SKM-1 treated with dmso at 0.1 percent for 144 hours (cell line): ENCODE results near the gene NFS1.

Experiments used
- DNase-seq: peaks from one replicate; lab custom pipeline; 2025; ENCODE audit not compliant: unreplicated experiment; lab: John Stamatoyannopoulos, UW

The NFS1 gene

DNA sequence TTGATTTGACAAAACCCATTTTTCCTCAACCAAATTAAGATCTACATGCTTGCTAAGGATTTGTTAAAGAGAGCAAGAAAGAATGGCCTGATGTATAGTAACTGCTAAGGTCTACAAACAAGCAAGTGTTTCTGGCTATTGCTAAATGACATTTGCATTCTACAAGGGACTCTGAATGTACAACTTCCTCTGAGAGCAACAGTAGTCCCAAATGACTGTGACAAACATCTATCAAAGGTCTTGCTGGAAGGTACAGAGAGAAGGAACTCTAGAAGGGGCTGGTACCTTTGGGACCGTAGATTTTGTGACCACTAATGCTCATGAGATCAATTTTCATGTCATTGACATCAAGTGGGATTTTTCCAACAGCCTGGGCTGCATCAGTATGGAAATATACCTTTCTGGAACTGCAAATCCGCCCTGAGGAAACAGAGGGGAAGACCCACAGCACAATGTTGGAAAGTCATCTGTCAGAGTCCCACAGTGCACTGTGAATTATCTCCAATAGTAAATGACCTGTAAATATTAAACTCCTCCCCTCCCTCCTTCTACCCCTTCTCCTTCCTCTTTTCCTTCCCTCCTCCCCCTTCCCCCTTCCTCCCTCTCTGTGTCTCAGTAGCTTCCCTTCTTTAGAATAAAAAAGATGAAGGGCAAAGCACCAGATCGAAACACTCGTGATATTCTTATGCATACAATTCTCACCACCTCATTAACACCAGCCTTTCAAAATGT is 18.5 kb downstream of the NFS1 start:
- peak; percentile 58 for DNase-seq

DNA sequence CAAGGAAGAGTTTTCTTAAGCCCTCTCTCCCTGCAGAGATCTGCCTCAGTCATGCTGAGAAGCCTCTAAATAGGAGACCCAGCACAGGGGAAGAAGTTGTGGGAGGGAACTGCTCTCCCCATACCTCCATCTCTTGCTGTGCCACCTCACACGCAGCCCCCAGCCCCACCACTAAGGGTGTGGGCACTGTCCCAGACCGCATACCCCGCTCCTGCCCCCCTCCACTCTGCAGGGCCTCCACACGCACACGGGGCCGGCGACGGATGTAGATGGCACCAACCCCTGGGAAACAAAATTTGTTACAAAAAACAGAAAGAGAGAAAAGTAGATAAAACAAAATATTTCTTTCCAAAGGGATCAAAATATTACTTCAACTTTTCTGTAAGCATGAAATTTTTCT is 24.2 kb downstream of the NFS1 start:
- DNase-seq = no peak

DNA sequence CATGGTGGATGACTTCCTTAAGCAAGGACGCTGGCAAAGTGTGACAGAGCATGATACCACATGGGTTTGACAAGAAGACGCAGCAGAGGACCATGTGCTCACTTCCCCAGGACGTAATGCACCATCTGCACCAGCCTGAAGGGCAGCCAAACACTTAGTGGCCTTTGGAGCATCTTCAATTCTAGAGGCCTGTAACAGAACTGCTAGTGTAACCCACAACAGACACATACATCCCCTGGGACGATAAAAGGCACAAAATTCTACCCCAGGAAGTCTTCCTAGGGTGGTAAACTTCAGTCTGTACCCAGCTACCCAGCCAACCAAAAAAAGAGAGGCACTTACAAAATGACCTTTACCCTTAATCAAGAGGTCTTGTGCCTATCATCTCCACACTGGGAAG is 25.3 kb downstream of the NFS1 start:
- DNase-seq = no peak

DNA sequence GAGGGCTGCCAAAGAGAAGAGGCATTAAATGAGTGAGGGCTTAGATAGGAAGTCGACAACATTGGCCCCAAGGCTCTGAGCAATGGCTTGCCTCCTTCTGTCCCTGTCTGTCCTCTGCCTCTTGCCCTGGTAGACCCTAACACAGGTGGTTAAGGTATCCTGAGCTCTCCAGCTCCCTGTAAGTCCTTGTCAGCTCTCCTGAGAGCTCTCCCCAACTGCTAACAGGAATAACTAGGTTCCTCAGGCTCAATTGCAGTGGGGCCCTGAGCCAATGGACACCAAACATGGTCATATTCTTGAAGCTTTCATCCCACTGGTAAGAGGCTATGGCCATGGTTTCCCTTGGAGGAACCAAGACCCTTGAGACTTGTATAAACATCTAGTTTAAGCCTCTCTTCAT is 29.5 kb downstream of the NFS1 start:
- no peak for DNase-seq

DNA sequence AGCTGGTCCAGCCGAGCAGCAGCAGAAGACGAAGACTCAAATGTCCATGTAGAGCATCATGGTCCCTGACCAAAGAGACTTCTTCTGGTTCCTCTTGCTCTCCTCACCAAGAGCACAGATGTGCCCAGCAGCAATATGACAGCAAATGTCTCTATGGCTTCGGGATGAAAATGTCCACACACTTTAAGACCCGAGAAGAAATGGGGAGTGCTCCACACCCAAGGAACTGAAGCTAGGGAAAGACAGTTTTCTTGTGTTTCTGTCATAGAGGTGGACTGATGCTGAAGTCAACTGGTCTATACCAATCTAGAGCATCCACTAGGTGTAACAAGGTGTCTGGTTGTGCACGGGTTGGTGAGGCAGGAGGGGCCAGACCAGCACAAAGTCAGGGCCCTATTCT is 29.9 kb downstream of the NFS1 start:
- DNase-seq = no peak

DNA sequence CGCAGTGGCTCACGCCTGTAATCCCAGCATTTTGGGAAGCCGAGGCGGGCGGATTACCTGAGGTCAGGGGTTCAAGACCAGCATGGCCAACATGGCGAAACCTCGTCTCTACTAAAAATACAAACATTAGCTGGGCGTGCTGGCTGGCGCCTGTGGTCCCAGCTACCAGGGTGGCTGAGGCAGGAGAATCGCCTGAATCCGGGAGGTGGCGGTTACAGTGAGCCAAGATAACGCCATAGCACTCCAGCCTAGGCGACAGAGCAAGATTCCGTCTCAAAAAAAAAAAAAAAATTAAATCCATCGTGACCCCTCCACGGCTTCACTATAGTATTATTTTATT is 33.2 kb downstream of the NFS1 start:
- no peak for DNase-seq

DNA sequence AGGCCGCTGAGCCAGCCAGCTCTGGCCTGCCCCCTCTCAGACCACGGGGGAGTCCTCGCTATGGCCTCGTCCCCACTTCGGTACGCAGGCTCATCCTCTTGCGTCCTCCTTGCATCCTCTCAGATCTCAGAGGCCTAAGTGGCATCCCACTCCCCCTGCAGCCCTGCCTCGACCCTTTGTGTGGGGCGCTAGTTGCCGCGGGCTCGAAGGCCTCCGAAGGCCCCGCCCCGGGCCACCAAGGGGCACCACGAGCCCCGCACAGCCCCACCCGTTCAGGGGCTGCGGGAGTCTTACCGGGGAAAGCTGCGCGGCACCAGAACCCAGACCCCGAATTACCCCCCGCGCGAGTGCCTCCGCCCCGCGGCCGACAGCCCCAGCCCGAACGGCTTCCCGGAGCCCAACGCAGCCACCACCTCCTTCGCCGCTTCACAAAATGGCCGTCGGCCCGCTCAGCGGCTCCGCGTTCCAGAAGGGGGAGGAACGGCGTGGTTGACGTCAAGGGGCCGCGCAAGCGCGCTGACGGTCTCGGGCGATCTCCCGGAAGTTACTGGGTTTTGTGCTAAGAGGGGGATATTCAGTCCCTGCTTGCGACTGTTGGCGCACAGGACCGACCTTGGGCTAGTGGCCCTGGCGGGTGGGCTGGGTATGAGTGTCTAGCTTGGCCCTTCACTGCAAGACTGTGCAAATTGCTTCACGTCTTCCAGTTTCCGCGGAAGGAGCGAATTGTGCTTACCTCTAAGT is 34.5 kb downstream of the NFS1 start, which contains the start of the genes CPNE1 and RBM12:
TSS of gene CPNE1 (minus strand) at position 435 of the 741 bp plus-strand sequence. CDS start 31,977 bp downstream, outside the sequence.
TSS of gene RBM12 (minus strand) at position 435 of the 741 bp plus-strand sequence. CDS start 9,578 bp downstream, outside the sequence.
- peak; percentile 91 for DNase-seq

DNA sequence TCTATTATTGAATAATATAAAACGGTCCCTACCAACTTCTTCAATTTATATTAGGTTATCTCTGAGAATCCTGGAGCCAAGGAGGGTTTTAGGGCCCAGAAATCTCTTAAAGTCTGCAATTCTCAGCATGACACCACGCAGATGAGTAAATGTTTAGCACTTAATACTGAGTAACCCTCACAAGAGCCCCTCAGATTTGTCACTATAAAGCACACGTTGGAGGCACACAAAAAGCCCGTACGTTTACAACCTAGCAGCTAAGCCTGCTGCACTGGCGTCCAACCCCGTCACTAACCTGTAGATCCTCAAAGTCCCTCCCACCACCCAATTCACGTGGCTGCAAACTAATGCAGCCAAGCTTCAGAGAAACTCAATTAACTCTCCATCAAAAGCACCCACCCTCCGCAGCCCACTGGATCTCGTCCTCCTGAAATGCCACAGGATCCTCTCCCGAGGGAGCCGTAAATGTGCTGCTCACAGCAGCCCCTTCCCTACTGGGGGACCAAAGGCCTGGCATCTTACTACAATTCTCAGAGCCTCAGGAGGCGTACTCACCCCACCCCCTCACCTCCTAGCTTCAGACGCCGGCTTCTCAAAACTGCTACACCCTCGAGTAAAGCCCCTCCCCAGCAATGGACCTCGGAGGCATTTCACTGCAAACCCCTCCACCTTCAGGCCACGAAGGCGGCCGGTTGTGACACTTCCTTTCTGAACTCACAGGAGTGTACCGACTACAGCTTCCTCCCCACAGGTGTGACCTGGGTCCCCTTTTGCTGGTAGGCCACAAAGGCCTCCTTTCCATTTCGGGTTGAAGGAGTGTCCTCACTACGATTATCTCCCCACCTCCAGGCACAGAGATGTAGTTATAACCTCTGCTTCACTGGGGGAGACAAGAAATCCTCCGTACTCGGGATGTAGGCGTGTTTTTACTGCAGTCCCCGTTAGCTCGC is 35.4 kb downstream of the NFS1 start:
- peak; percentile 10 for DNase-seq

DNA sequence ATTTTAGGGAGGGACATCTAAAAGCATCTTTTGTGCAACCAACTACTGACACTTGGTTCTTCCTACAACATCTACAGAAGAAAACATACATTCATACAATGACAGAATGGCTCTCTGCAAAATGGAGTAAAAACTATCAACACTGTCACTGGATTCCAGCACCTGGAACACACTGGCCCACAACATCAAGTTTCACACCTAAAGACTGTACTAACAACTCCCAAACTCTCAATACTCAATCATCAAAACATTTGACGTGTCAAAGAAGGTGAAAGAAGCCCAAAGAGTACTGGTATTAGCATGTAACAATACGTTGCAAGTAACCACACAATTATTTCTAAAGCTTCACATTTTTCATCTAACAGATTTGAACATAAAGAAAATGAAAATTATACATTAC is 36.6 kb downstream of the NFS1 start:
- DNase-seq = no peak

DNA sequence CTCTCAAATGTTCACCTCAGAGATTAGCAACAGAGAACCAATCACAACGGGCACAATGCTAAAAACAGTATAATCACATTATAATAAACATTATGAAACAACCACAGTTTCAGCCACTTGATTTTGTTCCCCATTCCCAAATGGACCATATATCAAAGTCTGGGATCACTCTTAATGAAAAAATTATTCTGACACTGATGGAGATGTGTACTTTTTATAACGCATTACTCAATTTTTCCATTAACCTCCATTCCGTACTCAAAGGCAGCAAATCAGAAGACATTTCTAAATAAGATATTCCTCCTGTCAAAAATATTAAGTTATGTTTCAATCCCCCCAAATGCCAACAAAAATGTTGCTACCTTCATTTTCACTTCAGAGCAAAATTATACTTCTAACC is 37.2 kb downstream of the NFS1 start:
- DNase-seq = no peak

DNA sequence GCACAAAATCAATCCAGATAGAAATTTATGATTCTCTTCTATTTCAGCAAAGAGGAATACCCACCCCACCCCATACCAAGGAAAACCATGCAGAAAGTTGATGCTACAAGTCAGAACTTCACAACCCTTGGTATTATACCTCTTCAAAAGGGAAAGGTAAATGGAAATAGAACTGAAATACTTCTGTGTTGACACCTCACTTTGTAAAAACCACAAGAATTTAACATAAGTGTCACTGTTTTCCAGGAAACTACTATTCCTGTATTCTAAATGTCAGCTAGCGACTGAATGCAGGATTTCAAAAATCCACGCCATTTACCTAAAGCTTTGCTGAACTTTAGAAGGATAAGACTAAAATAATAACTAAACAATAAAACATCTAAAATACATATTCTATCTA is 38.1 kb downstream of the NFS1 start:
- DNase-seq = no peak

DNA sequence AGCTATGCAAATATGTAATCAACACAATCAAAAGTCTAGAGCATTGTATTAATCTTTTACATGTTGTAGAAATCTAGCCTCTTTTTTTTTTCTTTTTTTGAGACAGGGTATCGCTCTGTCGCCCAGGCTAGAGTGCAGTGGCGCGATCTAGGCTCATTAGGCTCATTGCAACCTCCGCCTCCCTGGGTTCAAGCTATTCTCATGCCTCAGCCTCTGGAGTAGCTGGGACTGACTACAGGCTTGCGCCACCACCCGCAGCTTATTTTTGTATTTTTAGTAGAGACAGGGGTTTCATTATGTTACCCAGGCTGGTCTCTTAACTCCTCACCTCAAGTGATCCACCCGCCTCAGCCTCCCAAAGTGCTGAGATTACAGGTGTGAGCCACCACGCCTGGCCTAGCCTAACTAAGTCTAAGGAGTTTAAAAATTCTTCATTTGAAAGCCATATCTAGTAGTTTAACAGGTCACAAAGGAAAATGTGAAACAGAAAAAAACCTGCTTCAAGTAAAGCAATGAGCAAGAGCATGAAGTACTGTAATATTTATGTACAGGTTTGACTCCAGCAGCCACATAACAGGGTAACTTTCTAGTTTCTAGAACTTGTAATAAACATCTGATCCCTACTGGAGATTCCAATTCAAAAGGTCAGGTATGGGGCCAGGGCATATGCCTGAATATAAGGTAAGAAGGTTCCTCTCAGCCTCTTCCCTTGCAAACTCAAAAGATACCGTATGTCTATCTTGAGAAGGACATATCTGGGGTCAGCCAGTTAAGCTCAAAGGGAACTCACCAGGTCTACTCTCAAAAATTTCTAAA is 38.8 kb downstream of the NFS1 start:
- no peak for DNase-seq

DNA sequence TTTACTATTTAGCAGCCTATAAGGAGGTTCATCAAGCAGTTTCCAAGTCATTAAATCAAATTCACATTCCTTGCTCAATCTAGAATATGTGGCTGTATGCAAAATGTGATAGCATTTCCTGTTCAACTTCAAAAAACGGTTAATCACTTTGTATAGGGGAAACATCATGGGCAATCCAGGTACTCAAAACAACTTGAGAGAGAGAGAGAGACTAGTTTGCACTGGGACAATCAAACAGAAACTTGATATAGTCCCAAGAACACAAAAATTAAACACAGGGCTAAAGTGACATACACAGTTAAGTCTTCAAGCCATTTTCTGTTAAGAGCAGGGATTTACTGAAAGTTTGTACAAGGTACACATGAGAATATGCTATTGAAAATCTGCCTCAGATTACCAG is 41.9 kb downstream of the NFS1 start:
- DNase-seq = no peak

DNA sequence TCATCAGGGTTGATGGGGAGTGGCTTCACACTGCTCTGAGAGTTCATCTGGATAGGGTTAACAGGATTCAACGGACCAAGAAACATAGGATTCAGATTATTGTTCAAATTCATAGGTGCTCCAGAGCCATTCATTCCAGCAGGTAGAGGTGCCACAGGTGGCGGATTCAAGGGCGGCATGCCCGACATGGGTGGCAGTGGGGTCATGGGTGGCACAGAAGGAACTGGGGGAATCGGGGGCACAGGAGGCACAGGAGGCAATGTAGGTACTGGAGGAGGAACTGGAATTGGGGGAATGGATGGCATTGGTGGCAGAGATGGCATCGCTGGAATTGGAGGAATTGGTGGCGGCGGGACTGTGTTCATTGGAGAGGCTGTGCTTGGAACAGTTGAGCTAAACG is 44.7 kb downstream of the NFS1 start:
- no peak for DNase-seq

DNA sequence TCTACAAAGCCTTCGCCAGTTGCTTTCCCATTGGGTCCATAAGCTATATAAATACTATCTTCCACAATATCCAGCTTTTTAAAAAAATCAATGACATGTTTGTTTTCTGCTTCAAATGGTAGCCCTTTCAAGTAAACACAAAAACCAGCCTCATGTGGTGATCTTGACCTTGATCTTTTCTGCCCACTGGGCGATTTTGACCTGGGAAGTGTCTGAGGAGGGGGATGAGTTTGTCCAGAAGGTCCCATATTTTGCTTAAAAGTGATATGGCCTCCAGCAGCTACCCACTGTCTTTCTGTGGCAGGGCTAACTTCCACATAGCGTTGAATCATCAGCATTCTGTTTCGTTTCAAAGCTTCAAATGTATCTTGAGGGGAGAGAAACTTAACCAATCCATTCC is 45.3 kb downstream of the NFS1 start:
- DNase-seq = no peak

DNA sequence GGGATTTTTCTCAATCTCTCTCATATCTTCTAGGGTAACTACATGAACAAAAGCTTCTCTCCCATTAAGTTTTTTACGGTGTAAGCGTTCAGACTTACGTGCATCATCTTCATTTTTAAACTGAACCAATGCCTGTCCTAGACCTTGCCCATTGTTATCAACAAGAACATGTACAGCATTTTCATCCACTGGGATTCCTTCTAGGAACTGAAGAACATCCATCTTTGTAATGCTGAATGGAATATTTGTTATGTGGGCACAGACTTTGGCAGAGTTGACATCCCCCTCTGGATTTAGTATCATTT is 45.8 kb downstream of the NFS1 start:
- no peak for DNase-seq

DNA sequence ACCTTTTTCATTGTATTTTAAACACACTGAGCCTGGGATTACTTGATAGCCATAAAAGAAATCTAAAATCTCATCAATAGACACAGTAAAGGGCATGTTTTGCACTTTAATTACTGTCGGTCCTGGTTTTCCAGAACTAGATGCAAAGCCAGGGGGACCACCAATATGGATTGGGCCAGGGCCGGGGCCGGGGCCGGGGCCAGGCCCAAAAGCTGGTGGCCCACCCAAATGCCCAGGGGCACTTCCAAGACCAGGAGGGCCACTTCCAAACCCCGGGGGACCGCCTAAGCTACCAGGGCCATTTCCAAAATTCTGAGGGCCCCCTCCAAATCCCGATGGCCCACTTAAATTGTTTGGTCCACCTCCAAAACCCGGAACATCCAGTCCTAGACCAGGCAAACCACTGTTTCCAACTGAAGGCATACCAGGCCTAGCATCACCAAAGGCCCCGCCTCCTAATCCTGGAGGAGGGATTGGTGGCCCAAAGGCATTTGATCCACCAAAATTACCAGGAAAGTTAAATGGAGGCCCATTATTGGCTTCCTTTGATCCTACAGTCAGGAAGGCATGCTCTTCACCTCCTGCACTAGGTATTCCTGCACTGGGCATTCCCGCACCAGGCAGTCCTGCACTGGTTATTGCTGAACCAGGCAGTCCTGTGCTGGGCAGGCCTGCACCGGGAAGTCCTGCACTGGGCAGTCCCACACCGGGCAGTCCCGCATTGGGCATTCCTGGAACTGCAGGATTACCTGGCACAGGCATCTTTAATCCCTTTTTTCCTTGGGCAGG is 46.3 kb downstream of the NFS1 start:
- DNase-seq = no peak

DNA sequence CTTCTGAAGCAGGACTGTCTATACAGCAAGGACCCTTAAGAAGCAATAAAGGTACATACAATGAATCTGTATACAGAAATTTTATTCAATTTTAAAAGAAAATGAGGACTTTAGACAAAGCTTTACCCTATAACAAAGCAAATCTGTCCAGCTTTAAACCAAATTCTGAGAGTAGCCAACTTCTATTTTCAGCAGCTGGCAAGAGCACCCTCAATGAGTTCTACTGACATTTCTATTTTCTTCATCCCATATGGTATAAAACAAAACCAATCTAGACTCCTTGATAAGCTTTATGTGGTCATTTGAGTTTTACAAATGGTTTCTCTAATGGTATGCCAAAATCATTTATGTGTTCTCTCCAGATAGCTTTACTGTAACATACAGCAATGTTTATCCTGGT is 47.2 kb downstream of the NFS1 start:
- no peak for DNase-seq

DNA sequence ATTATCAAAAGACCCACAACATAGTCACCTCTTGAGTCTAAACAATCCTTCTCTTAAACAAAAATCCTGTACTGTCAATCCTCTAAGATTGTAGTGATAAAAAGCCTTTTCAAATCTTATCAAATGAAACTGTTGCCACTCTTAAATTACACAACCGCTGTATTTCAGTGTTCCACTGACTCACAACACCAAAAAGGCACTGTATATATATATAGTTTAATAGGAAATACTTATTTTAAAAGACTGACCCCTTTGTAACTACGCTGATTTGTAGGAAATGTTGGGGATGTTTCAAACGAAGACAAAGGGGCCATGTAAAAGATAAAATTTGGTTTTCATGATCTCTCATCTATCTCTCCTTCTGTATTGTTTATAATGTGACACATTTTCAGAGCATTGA is 48.5 kb downstream of the NFS1 start:
- no peak for DNase-seq

DNA sequence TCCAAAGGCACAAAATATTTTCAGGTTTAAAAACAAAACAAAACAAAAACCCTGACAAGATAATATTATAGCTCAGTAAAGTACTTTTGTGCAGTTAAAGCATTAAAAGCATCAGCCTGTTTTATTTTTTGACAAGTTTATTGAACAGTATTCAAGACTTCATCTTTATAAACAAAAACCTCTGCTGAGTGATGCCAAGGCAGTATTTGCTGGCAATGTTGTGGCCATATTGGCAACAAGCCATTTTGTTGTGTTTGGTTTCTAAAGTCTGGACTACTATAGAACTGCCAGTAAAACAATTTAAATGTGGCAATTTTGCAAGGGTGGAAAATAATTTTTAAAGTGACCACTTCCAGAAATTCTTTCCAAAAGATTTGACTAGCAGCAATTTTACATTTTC is 50.3 kb downstream of the NFS1 start:
- DNase-seq = no peak
